DOHH2 (cell line): Measurements from ENCODE around the gene C9orf153.

Experiments
- CTCF ChIP-seq: fragments of 200-600 bp; sonication (generic); IDR thresholded peaks from one replicate; pipeline ENCODE4 v1.5.1; 2014; ENCODE audit warnings: antibody characterized with exemption, mild to moderate bottlenecking, low read depth, low read length; ENCODE audit not compliant: poor library complexity, severe bottlenecking
- EZH2phosphoT487 ChIP-seq: fragments of 200-600 bp; sonication (generic); IDR thresholded peaks from 2 replicates; pipeline ENCODE4 v1.6.1; 2017; ENCODE audit warnings: borderline replicate concordance, mild to moderate bottlenecking, antibody characterized with exemption, low read length, moderate library complexity, mixed read lengths

DNA sequence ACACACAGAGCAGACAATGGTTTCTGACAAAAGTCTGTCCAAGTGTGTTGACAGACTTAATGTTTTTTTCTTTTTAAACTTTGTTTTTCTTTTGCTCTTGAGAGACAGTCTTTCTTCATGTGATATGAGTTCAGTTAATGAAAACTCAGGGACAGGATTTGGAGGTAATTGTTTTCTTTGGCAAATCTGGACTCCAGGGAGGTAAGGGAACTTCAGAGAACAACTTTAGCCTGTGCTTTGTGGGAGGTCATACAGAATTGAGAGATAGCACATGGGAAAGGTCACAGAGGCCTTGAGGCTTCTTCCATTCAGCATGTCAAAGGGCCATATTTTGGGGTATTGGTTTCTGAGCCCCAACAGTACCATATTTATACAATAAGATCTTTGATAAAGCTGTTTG lies 9.3 kb downstream of the C9orf153 start:
- no peak for TF ChIP-seq CTCF
- TF ChIP-seq EZH2phosphoT487 = no peak
